DND-41 (cell line): ENCODE measurements around the gene EML3.
"Not testable (repeated sequence)": the region's sequence is repeated elsewhere in the genome, so short reads cannot be mapped to it uniquely, and the experiment has no call there.

Source experiments
- ATAC-seq: fragments of 200-7000 bp; cut with Tn5 transposase; 3 replicates; pipeline ENCODE4 v1.9.1; 2021; ENCODE audit warnings: low read depth; ENCODE audit not compliant: insufficient read depth
- DNase-seq: peaks from one replicate; pipeline ENCODE4 v3.0.0-alpha.2; 2020
- H2AFZ ChIP-seq: 2 replicates; pipeline ENCODE4 v1.6.0; 2012; ENCODE audit warnings: low read depth, low read length
- H3K27ac ChIP-seq: 2 replicates; pipeline ENCODE4 v1.5.1; 2012; ENCODE audit warnings: low read length, inconsistent platforms
- H3K27me3 ChIP-seq: fragments of 200-600 bp; sonication (generic); 2 replicates; pipeline ENCODE4 v1.6.0; 2012; ENCODE audit warnings: low read length, mild to moderate bottlenecking, inconsistent platforms; ENCODE audit not compliant: insufficient read depth, poor library complexity
- H3K36me3 ChIP-seq: 2 replicates; pipeline ENCODE4 v1.5.1; 2012; ENCODE audit warnings: low read length, inconsistent platforms; ENCODE audit not compliant: insufficient read depth
- H3K4me1 ChIP-seq: 2 replicates; pipeline ENCODE4 v1.5.1; 2012; ENCODE audit warnings: mild to moderate bottlenecking, low read length; ENCODE audit not compliant: insufficient read depth
- H3K4me2 ChIP-seq: 2 replicates; pipeline ENCODE4 v1.6.0; 2012; ENCODE audit warnings: mild to moderate bottlenecking, moderate library complexity, low read length, inconsistent platforms; ENCODE audit not compliant: insufficient read depth
- H3K4me3 ChIP-seq, 2 experiments: fragments of 200-600 bp in 1 of 2; shearing (Covaris generic) in 1 of 2; 2 replicates each; pipeline ENCODE4 v1.5.1; 2012 to 2016; ENCODE audit warnings: inconsistent platforms in 2 of 2, low read length in 2 of 2, mild to moderate bottlenecking in 2 of 2, low read depth in 1 of 2, moderate library complexity in 1 of 2
- H3K79me2 ChIP-seq: 2 replicates; pipeline ENCODE4 v1.6.0; 2012; ENCODE audit warnings: low read length, inconsistent platforms; ENCODE audit not compliant: insufficient read depth
- H3K9ac ChIP-seq: 2 replicates; pipeline ENCODE4 v1.6.0; 2012; ENCODE audit warnings: low read depth, mild to moderate bottlenecking, inconsistent platforms, low read length, moderate library complexity
- H3K9me3 ChIP-seq: 2 replicates; pipeline ENCODE4 v1.5.1; 2012; ENCODE audit warnings: low read length, moderate library complexity, mild to moderate bottlenecking, inconsistent platforms; ENCODE audit not compliant: insufficient read depth, severe bottlenecking
- H4K20me1 ChIP-seq: 2 replicates; pipeline ENCODE4 v1.6.0; 2012; ENCODE audit warnings: low read length; ENCODE audit not compliant: insufficient read depth
- CTCF ChIP-seq: IDR thresholded peaks from 2 replicates; pipeline ENCODE4 v1.5.1; 2012; ENCODE audit warnings: borderline replicate concordance, low read length, moderate library complexity, mild to moderate bottlenecking; ENCODE audit not compliant: poor library complexity, severe bottlenecking; ENCODE audit errors: extremely low read depth
- EZH2 ChIP-seq: IDR thresholded peaks from 3 replicates; pipeline ENCODE4 v1.6.1; 2012; ENCODE audit warnings: borderline replicate concordance, low read depth, mild to moderate bottlenecking, moderate library complexity, low read length, inconsistent platforms; ENCODE audit not compliant: severe bottlenecking

EML3 gene

GRCh38 chr11:62621567-62622470, 9.2 kb upstream of the EML3 start, which contains the start of gene B3GAT3:
B3GAT3 (minus strand) TSS chr11:62621986; CDS start chr11:62621947, 39 bp downstream.
- H2AFZ ChIP-seq = peak within 1 kb of the TSS; percentile 65
- peak; percentile 85 for ATAC-seq
- H3K4me2 ChIP-seq = peak within 1 kb of the TSS; percentile 81
- DNase-seq = peak; percentile 91
- H3K27ac ChIP-seq = peak within 1 kb of the TSS; percentile 74
- H3K79me2 ChIP-seq = peaks cover 19% of the 10 kb centered on the region
- peak within 1 kb of the TSS; percentile 89 for H3K9ac ChIP-seq
- peak within 1 kb of the TSS; percentile 56 to 77 for H3K4me3 ChIP-seq
- H3K4me1 ChIP-seq = peaks cover 21% of the 10 kb centered on the region
- no peaks in the 10 kb centered on the region for H4K20me1 ChIP-seq
- no peaks in the 10 kb centered on the region for H3K9me3 ChIP-seq
- H3K27me3 ChIP-seq = no peaks in the 10 kb centered on the region
- H3K36me3 ChIP-seq = peaks cover 28% of the 10 kb centered on the region
- no peak for TF ChIP-seq EZH2
- peak; percentile 2 for TF ChIP-seq CTCF

- H3K4me2 ChIP-seq = peak overlapping the region; percentile 81
- H3K4me1 ChIP-seq = peaks cover 21% of the 10 kb centered on the region
- ATAC-seq (no peak), DNase-seq (no peak)
- H3K27me3 ChIP-seq = no peaks in the 10 kb centered on the region
- peaks cover 19% of the 10 kb centered on the region for H3K79me2 ChIP-seq
- no peaks in the 10 kb centered on the region for H3K9me3 ChIP-seq
- H2AFZ ChIP-seq = peak overlapping the region; percentile 65
- peak overlapping the region; percentile 89 for H3K9ac ChIP-seq
- TF ChIP-seq CTCF (no peak), EZH2 (no peak)
- no peaks in the 10 kb centered on the region for H4K20me1 ChIP-seq
- H3K36me3 ChIP-seq = peaks cover 21% of the 10 kb centered on the region
- H3K27ac ChIP-seq = peak overlapping the region; percentile 74
- peak overlapping the region; percentile 56 to 77 for H3K4me3 ChIP-seq
These were observed 8.5 kb upstream of the EML3 start for GRCh38 chr11:62621027-62621566.

- H3K27ac ChIP-seq, H2AFZ ChIP-seq, H3K9ac ChIP-seq, ATAC-seq, H4K20me1 ChIP-seq, H3K27me3 ChIP-seq, DNase-seq, H3K9me3 ChIP-seq, H3K4me3 ChIP-seq, H3K4me2 ChIP-seq: not testable (repeated sequence)
- Histone ChIP-seq H3K4me1 (peaks cover 22% of the 10 kb centered on the region), H3K79me2 (peaks cover 21% of the 10 kb centered on the region), H3K36me3 (peaks cover 20% of the 10 kb centered on the region)
These were observed 4.4 kb upstream of the EML3 start for GRCh38 chr11:62616957-62617356.

GRCh38 chr11:62615521-62615920, 2.9 kb upstream of the EML3 start:
- Histone ChIP-seq H3K4me1 (peaks cover 26% of the 10 kb centered on the region), H3K27ac (no peak overlapping the region), H4K20me1 (no peaks in the 10 kb centered on the region), H3K4me2 (no peak overlapping the region), H3K9ac (no peak overlapping the region), H3K9me3 (no peaks in the 10 kb centered on the region), H2AFZ (no peak overlapping the region), H3K27me3 (no peaks in the 10 kb centered on the region), H3K4me3 (no peak overlapping the region), H3K79me2 (peaks cover 22% of the 10 kb centered on the region), H3K36me3 (peaks cover 23% of the 10 kb centered on the region)
- no peak for TF ChIP-seq CTCF
- no peak for TF ChIP-seq EZH2
- ATAC-seq = no peak
- DNase-seq = no peak
